HepG2 (cell line): ENCODE measurements around the gene TADA2A. TPM values are rescaled to one million over a fixed set of nuclear protein-coding genes. Genes with fewer than 3 reads are reported as not detected.

Experiments used
- BORCS8-MEF2B ChIP-seq: sonication (generic); formaldehyde crosslinking; IDR thresholded peaks from 2 replicates; pipeline ENCODE4 v1.8.0; 2022; ENCODE audit warnings: mild to moderate bottlenecking, missing genetic modification reagents
- EHMT2 ChIP-seq: fragments of 200-600 bp; sonication (generic); IDR thresholded peaks from 2 replicates; pipeline ENCODE4 v1.7.0; 2017; ENCODE audit warnings: antibody characterized with exemption, low read depth, low read length, borderline replicate concordance
- FOXM1 ChIP-seq: sonication (generic); formaldehyde crosslinking; IDR thresholded peaks from 2 replicates; pipeline ENCODE4 v1.5.0; 2020; ENCODE audit warnings: missing genetic modification reagents
- IKZF4 ChIP-seq: sonication (generic); formaldehyde crosslinking; IDR thresholded peaks from 2 replicates; pipeline ENCODE4 v1.5.1; 2020; ENCODE audit warnings: borderline replicate concordance, mild to moderate bottlenecking, low read depth, missing genetic modification reagents; ENCODE audit errors: not compliant biosample characterization
- KDM2A ChIP-seq: sonication (generic); formaldehyde crosslinking; IDR thresholded peaks from 2 replicates; pipeline ENCODE4 v1.4.0; 2020; ENCODE audit warnings: low read depth, missing genetic modification reagents, borderline replicate concordance
- KDM6A ChIP-seq: IDR thresholded peaks from 2 replicates; pipeline ENCODE4 v1.6.1; 2016; ENCODE audit warnings: low read depth
- KLF12 ChIP-seq: sonication (generic); formaldehyde crosslinking; IDR thresholded peaks from 2 replicates; pipeline ENCODE4 v1.4.0; 2020; ENCODE audit warnings: missing genetic modification reagents, borderline replicate concordance
- MXI1 ChIP-seq: IDR thresholded peaks from 3 replicates; pipeline ENCODE4 v1.6.1; 2012; ENCODE audit warnings: low read depth, low read length, inconsistent platforms, borderline replicate concordance
- NFIB ChIP-seq: sonication (generic); formaldehyde crosslinking; IDR thresholded peaks from 2 replicates; pipeline ENCODE4 v1.9.0; 2021; ENCODE audit warnings: missing genetic modification reagents, mild to moderate bottlenecking, borderline replicate concordance
- NR2C2 ChIP-seq: sonication (generic); formaldehyde crosslinking; IDR thresholded peaks from 2 replicates; pipeline ENCODE4 v1.4.0; 2020; ENCODE audit warnings: missing genetic modification reagents, mild to moderate bottlenecking, moderate library complexity, borderline replicate concordance
- SUZ12 ChIP-seq: fragments of 150-350 bp; IDR thresholded peaks from 2 replicates; pipeline ENCODE4 v1.6.1; 2014; ENCODE audit warnings: low read depth, low read length
- TCF12 ChIP-seq, 2 experiments: fragments of 450-650 bp in 1 of 2; sonication (generic) in 1 of 2; formaldehyde crosslinking in 1 of 2; IDR thresholded peaks; 2 replicates each; pipeline versions ENCODE4 v1.6.1 to v1.8.0; 2017 to 2022; ENCODE audit warnings: antibody characterized with exemption in 1 of 2, mild to moderate bottlenecking in 1 of 2, missing genetic modification reagents in 1 of 2, moderate library complexity in 1 of 2
- WIZ ChIP-seq: sonication (generic); formaldehyde crosslinking; IDR thresholded peaks from 2 replicates; pipeline ENCODE4 v1.5.1; 2020; ENCODE audit warnings: mild to moderate bottlenecking, missing genetic modification reagents
- ZBTB38 ChIP-seq: sonication (generic); formaldehyde crosslinking; IDR thresholded peaks from 2 replicates; pipeline ENCODE4 v1.5.1; 2020; ENCODE audit warnings: mild to moderate bottlenecking, missing genetic modification reagents
- ZMYM4 ChIP-seq: sonication (generic); formaldehyde crosslinking; IDR thresholded peaks from 2 replicates; pipeline ENCODE4 v1.8.1; 2023; ENCODE audit warnings: mild to moderate bottlenecking, missing genetic modification reagents
- ZNF33A ChIP-seq: sonication (generic); formaldehyde crosslinking; IDR thresholded peaks from 2 replicates; pipeline ENCODE4 v1.5.1; 2020; ENCODE audit warnings: missing genetic modification reagents, mild to moderate bottlenecking, moderate library complexity, borderline replicate concordance
- ZNF34 ChIP-seq: sonication (generic); formaldehyde crosslinking; IDR thresholded peaks from 2 replicates; pipeline ENCODE4 v1.4.0; 2020; ENCODE audit warnings: mild to moderate bottlenecking, missing genetic modification reagents, borderline replicate concordance
- ZNF644 ChIP-seq: IDR thresholded peaks from 2 replicates; pipeline ENCODE4 v1.6.1; 2016; ENCODE audit warnings: low read depth
- ZNF672 ChIP-seq: sonication (generic); formaldehyde crosslinking; IDR thresholded peaks from 2 replicates; pipeline ENCODE4 v1.8.1; 2022; ENCODE audit warnings: missing genetic modification reagents
- ZNF674 ChIP-seq: sonication (generic); formaldehyde crosslinking; IDR thresholded peaks from 2 replicates; pipeline ENCODE4 v1.5.0; 2020; ENCODE audit warnings: low read depth, mild to moderate bottlenecking, missing genetic modification reagents
- ZNF747 ChIP-seq: sonication (generic); formaldehyde crosslinking; IDR thresholded peaks from 2 replicates; pipeline ENCODE4 v1.8.1; 2023; ENCODE audit warnings: missing genetic modification reagents, mild to moderate bottlenecking, borderline replicate concordance
- polyA plus RNA-seq, 8 experiments: library from polyadenylated mRNA; depleted of rRNA in 3 of 8; stranded (reverse) in 7 of 8; unstranded in 1 of 8; fragments of >200 nt; fragmentation: Illumina TruSeq in 4 of 8; extraction: Trizol in 4 of 8; gene quantifications; 2 replicates each; pipeline versions ENCODE4 v1.2.1 to v1.2.3, GENCODE V29; 2011 to 2016; ENCODE audit warnings: low read depth in 4 of 8, missing spikeins in 1 of 8, mixed read lengths in 1 of 8; ENCODE audit not compliant: insufficient read depth in 1 of 8
- total RNA-seq, 5 experiments: library from RNA; depleted of rRNA; stranded (reverse); fragments of >200 nt; fragmentation: Illumina TruSeq; extraction: Trizol; gene quantifications; 2 replicates each; pipeline ENCODE4 v1.2.3, GENCODE V29; 2016; ENCODE audit warnings: low read depth in 1 of 5
- TF ChIP-seq, protein P1 (sequence below): IDR thresholded peaks from 2 replicates; pipeline ENCODE4 v1.6.1; 2016
- TF ChIP-seq, protein P2 (sequence below): sonication (generic); formaldehyde crosslinking; IDR thresholded peaks from 2 replicates; pipeline ENCODE4 v1.5.0; 2020; ENCODE audit warnings: mild to moderate bottlenecking, missing genetic modification reagents
- TF ChIP-seq, protein P3 (sequence below): fragments of 450-650 bp; IDR thresholded peaks from 2 replicates; pipeline ENCODE4 v1.6.1; 2017
- TF ChIP-seq, protein P4 (sequence below): sonication (generic); formaldehyde crosslinking; IDR thresholded peaks from 2 replicates; pipeline ENCODE4 v1.4.0; 2020; ENCODE audit warnings: missing genetic modification reagents

Gene TADA2A
- total and polyA plus RNA-seq, 2 of the 13 experiments (the other 11 are each of a cell fraction or from before 2014, with no cell fraction given) = 8.0 to 14.0 TPM

DNA sequence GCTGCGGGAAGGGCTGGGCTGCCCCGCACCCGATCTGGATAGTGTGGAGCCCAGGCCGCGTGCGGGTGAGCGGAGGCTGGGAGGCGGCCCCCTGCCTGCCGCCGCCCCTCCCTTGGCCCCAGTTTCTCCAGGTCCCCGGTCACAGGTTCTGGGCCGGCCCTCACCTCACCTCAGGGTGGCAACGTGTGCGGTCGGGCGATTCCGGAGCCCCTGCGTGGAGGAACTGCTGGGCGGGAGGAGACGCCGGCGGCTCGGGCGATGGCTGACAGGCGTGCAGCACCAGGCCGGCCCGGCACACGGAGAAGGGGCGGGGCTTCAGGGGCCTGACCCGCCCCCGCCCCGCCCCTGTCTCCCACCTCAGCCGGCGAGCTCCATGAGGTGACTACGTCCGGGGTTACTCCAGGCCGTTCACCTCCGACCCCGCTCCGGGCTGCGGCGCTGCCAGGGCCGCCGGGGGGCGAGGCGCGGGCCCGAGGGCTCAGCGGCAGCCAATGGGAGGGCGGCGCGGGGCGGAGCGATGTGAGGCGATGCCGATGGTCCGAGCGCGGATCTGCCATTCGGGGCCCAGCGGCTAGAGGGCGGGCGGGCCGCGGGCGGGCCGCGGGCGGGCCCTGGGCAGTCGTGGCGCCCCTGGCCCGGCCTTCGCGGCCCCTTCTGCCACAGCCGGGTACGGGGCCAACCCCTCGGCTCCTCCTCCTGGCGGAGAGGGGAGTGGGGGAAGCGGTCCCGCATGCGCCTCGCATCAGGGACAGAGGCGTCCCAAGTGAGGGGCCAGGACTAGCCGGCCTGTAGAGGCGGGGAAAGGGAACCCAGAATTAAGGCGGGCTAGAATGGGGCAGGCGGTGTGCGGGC lies 47.6 kb upstream of the TADA2A start (continued):
- TF ChIP-seq, protein P1, sequence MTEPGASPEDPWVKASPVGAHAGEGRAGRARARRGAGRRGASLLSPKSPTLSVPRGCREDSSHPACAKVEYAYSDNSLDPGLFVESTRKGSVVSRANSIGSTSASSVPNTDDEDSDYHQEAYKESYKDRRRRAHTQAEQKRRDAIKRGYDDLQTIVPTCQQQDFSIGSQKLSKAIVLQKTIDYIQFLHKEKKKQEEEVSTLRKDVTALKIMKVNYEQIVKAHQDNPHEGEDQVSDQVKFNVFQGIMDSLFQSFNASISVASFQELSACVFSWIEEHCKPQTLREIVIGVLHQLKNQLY (CRISPR knock-in tag) = peak; percentile 30; the same call in 1 of the 2 replicates
- TF ChIP-seq TCF12 (IDR thresholded peaks at IDR 0.05) (no peak), TCF12 (CRISPR knock-in tag; IDR thresholded peaks at IDR 0.05) (peak; percentile 84), EHMT2 (no peak), MXI1 (peak; percentile 72; the same call in 2 of the 3 replicates), BORCS8-MEF2B (CRISPR knock-in tag) (peak; percentile 66), NR2C2 (CRISPR knock-in tag) (peak; percentile 98), ZNF644 (CRISPR knock-in tag) (no peak), SUZ12 (no peak), IKZF4 (CRISPR knock-in tag) (peak; percentile 54), ZNF33A (CRISPR knock-in tag) (no peak), ZMYM4 (CRISPR knock-in tag) (peak; percentile 11; the same call in 1 of the 2 replicates), ZNF747 (CRISPR knock-in tag) (0 out of 2 replicates have a peak, but pooled peaks have one; percentile 57), ZNF34 (CRISPR knock-in tag) (peak; percentile 15; the same call in 1 of the 2 replicates), WIZ (CRISPR knock-in tag) (no peak), FOXM1 (no peak), NFIB (CRISPR knock-in tag) (no peak), KLF12 (peak; percentile 79; the same call in 1 of the 2 replicates), ZNF674 (CRISPR knock-in tag) (0 out of 2 replicates have a peak, but pooled peaks have one; percentile 89), ZBTB38 (CRISPR knock-in tag) (0 out of 2 replicates have a peak, but pooled peaks have one; percentile 21), KDM2A (CRISPR knock-in tag) (peak; percentile 78; the same call in 1 of the 2 replicates), KDM6A (CRISPR knock-in tag) (no peak), ZNF672 (CRISPR knock-in tag) (no peak)
- TF ChIP-seq, protein P2, sequence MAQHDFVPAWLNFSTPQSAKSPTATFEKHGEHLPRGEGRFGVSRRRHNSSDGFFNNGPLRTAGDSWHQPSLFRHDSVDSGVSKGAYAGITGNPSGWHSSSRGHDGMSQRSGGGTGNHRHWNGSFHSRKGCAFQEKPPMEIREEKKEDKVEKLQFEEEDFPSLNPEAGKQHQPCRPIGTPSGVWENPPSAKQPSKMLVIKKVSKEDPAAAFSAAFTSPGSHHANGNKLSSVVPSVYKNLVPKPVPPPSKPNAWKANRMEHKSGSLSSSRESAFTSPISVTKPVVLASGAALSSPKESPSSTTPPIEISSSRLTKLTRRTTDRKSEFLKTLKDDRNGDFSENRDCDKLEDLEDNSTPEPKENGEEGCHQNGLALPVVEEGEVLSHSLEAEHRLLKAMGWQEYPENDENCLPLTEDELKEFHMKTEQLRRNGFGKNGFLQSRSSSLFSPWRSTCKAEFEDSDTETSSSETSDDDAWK (CRISPR knock-in tag) = no peak
- TF ChIP-seq, protein P3, sequence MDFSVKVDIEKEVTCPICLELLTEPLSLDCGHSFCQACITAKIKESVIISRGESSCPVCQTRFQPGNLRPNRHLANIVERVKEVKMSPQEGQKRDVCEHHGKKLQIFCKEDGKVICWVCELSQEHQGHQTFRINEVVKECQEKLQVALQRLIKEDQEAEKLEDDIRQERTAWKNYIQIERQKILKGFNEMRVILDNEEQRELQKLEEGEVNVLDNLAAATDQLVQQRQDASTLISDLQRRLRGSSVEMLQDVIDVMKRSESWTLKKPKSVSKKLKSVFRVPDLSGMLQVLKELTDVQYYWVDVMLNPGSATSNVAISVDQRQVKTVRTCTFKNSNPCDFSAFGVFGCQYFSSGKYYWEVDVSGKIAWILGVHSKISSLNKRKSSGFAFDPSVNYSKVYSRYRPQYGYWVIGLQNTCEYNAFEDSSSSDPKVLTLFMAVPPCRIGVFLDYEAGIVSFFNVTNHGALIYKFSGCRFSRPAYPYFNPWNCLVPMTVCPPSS = no peak
- TF ChIP-seq, protein P4, sequence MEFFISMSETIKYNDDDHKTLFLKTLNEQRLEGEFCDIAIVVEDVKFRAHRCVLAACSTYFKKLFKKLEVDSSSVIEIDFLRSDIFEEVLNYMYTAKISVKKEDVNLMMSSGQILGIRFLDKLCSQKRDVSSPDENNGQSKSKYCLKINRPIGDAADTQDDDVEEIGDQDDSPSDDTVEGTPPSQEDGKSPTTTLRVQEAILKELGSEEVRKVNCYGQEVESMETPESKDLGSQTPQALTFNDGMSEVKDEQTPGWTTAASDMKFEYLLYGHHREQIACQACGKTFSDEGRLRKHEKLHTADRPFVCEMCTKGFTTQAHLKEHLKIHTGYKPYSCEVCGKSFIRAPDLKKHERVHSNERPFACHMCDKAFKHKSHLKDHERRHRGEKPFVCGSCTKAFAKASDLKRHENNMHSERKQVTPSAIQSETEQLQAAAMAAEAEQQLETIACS (CRISPR knock-in tag) = no peak
